Aorta (tissue), 5 donors: ENCODE results near the gene SAMD11. TPM values are rescaled to one million over a fixed set of nuclear protein-coding genes. Genes with fewer than 3 reads are reported as not detected.
"Not testable (repeated sequence)": the region's sequence is repeated elsewhere in the genome, so short reads cannot be mapped to it uniquely, and the experiment has no call there.

Experiments used
- ATAC-seq: fragments of 200-7000 bp; cut with Tn5 transposase; one replicate; pipeline ENCODE4 v1.9.1; 2022; ENCODE audit warnings: moderate library complexity; ENCODE audit not compliant: low FRiP score
- DNase-seq, 2 donors: peaks; one replicate each; pipeline ENCODE4 v3.0.0-alpha.2; 2020
- H3K27ac ChIP-seq, 2 donors: one replicate each; pipeline ENCODE4 v1.5.1; 2013; ENCODE audit warnings: low read length in 2 of 2, mild to moderate bottlenecking in 2 of 2, moderate library complexity in 2 of 2, control low read depth in 1 of 2, inconsistent platforms in 1 of 2, low read depth in 1 of 2
- H3K27me3 ChIP-seq, 2 donors: one replicate each; pipeline ENCODE4 v1.6.1; 2013; ENCODE audit warnings: control low read depth in 1 of 2, low read length in 1 of 2, mild to moderate bottlenecking in 1 of 2, moderate library complexity in 1 of 2; ENCODE audit not compliant: insufficient read depth in 2 of 2, control insufficient read depth in 1 of 2
- H3K36me3 ChIP-seq, 2 donors: one replicate each; pipeline ENCODE4 v1.6.1; 2013; ENCODE audit warnings: control low read depth in 1 of 2, low read length in 1 of 2, mild to moderate bottlenecking in 1 of 2; ENCODE audit not compliant: insufficient read depth in 2 of 2, control insufficient read depth in 1 of 2
- H3K4me1 ChIP-seq, 2 donors: one replicate each; pipeline ENCODE4 v1.6.1; 2013; ENCODE audit warnings: low read length in 2 of 2, control low read depth in 1 of 2, mild to moderate bottlenecking in 1 of 2, moderate library complexity in 1 of 2; ENCODE audit not compliant: insufficient read depth in 2 of 2, control insufficient read depth in 1 of 2
- H3K4me3 ChIP-seq, 2 donors: one replicate each; pipeline ENCODE4 v1.5.1; 2013; ENCODE audit warnings: low read length in 2 of 2, control low read depth in 1 of 2, mild to moderate bottlenecking in 1 of 2
- H3K9me3 ChIP-seq: one replicate; pipeline ENCODE4 v1.6.1; 2013; ENCODE audit warnings: mild to moderate bottlenecking, low read length; ENCODE audit not compliant: control insufficient read depth
- WGBS, 2 donors: extraction: QIAGEN DNeasy Blood & Tissue Kit; methylation state at CpG; one replicate each; pipeline ENCODE4 v1.1.7; 2013; 5-methylcytosine and 5-hydroxymethylcytosine counted together
- intact Hi-C, 2 donors: fragments of 100-400 bp; cut with DNase I; formaldehyde crosslinking; loops; one replicate each; pipeline versions ENCODE4 v1.14.2 to v1.15.0; 2022
- polyA plus RNA-seq, 2 donors: library from polyadenylated mRNA; stranded (reverse); fragments of 200-250 nt; gene quantifications; one replicate each; pipeline ENCODE4 v1.2.3, GENCODE V29; 2013
- total RNA-seq, 2 donors: library from RNA; stranded (reverse); fragmentation: NEBNext Ultra II Directional; extraction: Animal tissue kit (Norgen Biotek cat#: 25700); gene quantifications; one replicate each; pipeline ENCODE4 v1.2.1, GENCODE V29; 2021
- donor health status: healthy with polysubstance abuse.
- donor health status: Bipolar disorder and iron deficiency.
- donor health status: DM: no; HTN: no; CAD: no.
- donor health status: DM: no; HTN: no; CAD: no.
- donor health status: DM: yes; HTN: yes; CAD: no.

Gene SAMD11
- total and polyA plus RNA-seq, 4 donors = 2.6 to 44.3 (median 18.6) TPM

GRCh38 chr1:972726-973458, 49.2 kb downstream of the SAMD11 start:
- H3K27me3 ChIP-seq = no peaks in the 10 kb centered on the region
- no peaks in the 10 kb centered on the region for H3K9me3 ChIP-seq
- intact Hi-C loops = no loop called here
- no peak for ATAC-seq
- H3K27ac ChIP-seq = no peak overlapping the region
- no peaks in the 10 kb centered on the region for H3K36me3 ChIP-seq
- no peak overlapping the region for H3K4me3 ChIP-seq
- WGBS, 2 donors = 85 to 87% methylated on average over 28 of the region's 28 CpGs
- H3K4me1 ChIP-seq = no peaks in the 10 kb centered on the region
- DNase-seq = no peak

- no peaks in the 10 kb centered on the region for H3K36me3 ChIP-seq
- H3K4me1 ChIP-seq = no peaks in the 10 kb centered on the region
- ATAC-seq = no peak
- no peaks in the 10 kb centered on the region for H3K27me3 ChIP-seq
- intact Hi-C loops = no loop called here
- no peak overlapping the region for H3K4me3 ChIP-seq
- H3K9me3 ChIP-seq = no peaks in the 10 kb centered on the region
- 74 to 84% methylated on average over 27 to 28 of the region's 28 CpGs for WGBS, 2 donors
- no peak overlapping the region for H3K27ac ChIP-seq
- no peak for DNase-seq
These were observed 50.0 kb downstream of the SAMD11 start for GRCh38 chr1:973459-974292.

GRCh38 chr1:974293-974640, 50.5 kb downstream of the SAMD11 start:
- H3K27me3 ChIP-seq = no peaks in the 10 kb centered on the region
- no peak for DNase-seq
- no peak for ATAC-seq
- 91 to 94% methylated on average over 11 of the region's 11 CpGs for WGBS, 2 donors
- intact Hi-C loops = no loop called here
- H3K4me1 ChIP-seq = no peaks in the 10 kb centered on the region
- no peaks in the 10 kb centered on the region for H3K9me3 ChIP-seq
- H3K36me3 ChIP-seq = no peaks in the 10 kb centered on the region
- H3K4me3 ChIP-seq = no peak overlapping the region
- no peak overlapping the region for H3K27ac ChIP-seq

- Histone ChIP-seq H3K4me1 (no peaks in the 10 kb centered on the region), H3K4me3 (no peak overlapping the region), H3K36me3 (no peaks in the 10 kb centered on the region), H3K27me3 (no peaks in the 10 kb centered on the region), H3K9me3 (no peaks in the 10 kb centered on the region), H3K27ac (no peak overlapping the region)
- DNase-seq = no peak
- ATAC-seq = no peak
- intact Hi-C loops = no loop called here
- 62 to 77% methylated on average over 17 of the region's 17 CpGs for WGBS, 2 donors
These were observed 51.1 kb downstream of the SAMD11 start for GRCh38 chr1:974687-975328.

- H3K4me3 ChIP-seq = no peak overlapping the region
- no peak overlapping the region for H3K27ac ChIP-seq
- H3K27me3 ChIP-seq = no peaks in the 10 kb centered on the region
- DNase-seq (peak in 1 of 2 donors; percentile 45), ATAC-seq (no peak)
- no peaks in the 10 kb centered on the region for H3K36me3 ChIP-seq
- H3K9me3 ChIP-seq = no peaks in the 10 kb centered on the region
- WGBS, 2 donors = 74 to 76% methylated on average over 9 of the region's 9 CpGs
- intact Hi-C loops = no loop called here
- H3K4me1 ChIP-seq = no peaks in the 10 kb centered on the region
These were observed 51.6 kb downstream of the SAMD11 start for GRCh38 chr1:975365-975764.

- Histone ChIP-seq H3K27ac (no peak overlapping the region), H3K27me3 (no peaks in the 10 kb centered on the region)
- peak; percentile 65 for ATAC-seq
These were observed 52.4 kb downstream of the SAMD11 start for GRCh38 chr1:975896-976683.

GRCh38 chr1:976791-977190, 53.1 kb downstream of the SAMD11 start:
- 67 to 73% methylated on average over 14 to 21 of the region's 39 CpGs for WGBS, 2 donors
- ATAC-seq, H3K27ac ChIP-seq, intact Hi-C loops, H3K36me3 ChIP-seq, H3K4me1 ChIP-seq, H3K27me3 ChIP-seq, H3K9me3 ChIP-seq, H3K4me3 ChIP-seq, DNase-seq: not testable (repeated sequence)

More at GRCh38 chr1:975896-976683, 52.4 kb downstream of the SAMD11 start:
- no peaks in the 10 kb centered on the region for H3K36me3 ChIP-seq
- no peaks in the 10 kb centered on the region for H3K9me3 ChIP-seq
- no peak overlapping the region for H3K4me3 ChIP-seq
- no peaks in the 10 kb centered on the region for H3K4me1 ChIP-seq
- peak in 1 of 2 donors; percentile 66 for DNase-seq
- intact Hi-C loops = no loop called here
- 3 to 5% methylated on average over 36 to 40 of the region's 40 CpGs for WGBS, 2 donors

- Histone ChIP-seq H3K27me3 (no peaks in the 10 kb centered on the region), H3K9me3 (no peaks in the 10 kb centered on the region), H3K4me3 (no peak overlapping the region), H3K4me1 (no peaks in the 10 kb centered on the region), H3K27ac (no peak overlapping the region), H3K36me3 (no peaks in the 10 kb centered on the region)
- intact Hi-C loops = no loop called here
- WGBS, 2 donors = 92% methylated on average over 43 to 44 of the region's 44 CpGs
- DNase-seq (peak in 1 of 2 donors; percentile 44), ATAC-seq (no peak)
These were observed 54.5 kb downstream of the SAMD11 start for GRCh38 chr1:978069-978834.
